MCF 10A (cell line): ENCODE data around the gene ABHD5. TPM values are rescaled to one million over a fixed set of nuclear protein-coding genes. Genes with fewer than 3 reads are reported as not detected.

Experiments
- BruUV-seq: library from RNA; stranded (reverse); fragments of 400-500 nt; replicated peaks from 2 replicates; lab custom pipeline; 2021; lab: Mats Ljungman, UMichigan
- CTCF ChIA-PET: fragments of 300-600 bp; sonication (Branson Sonifier 250); formaldehyde crosslinking; extraction: SDS; loops from one replicate; lab custom pipeline; 2021; ENCODE audit warnings: antibody characterized with exemption, inconsistent platforms; lab: Yijun Ruan, JAX
- POLR2A ChIA-PET: fragments of 300-600, 350-650 bp; sonication (Branson Sonifier 250); formaldehyde crosslinking; extraction: SDS; loops from one replicate; lab custom pipeline; 2020; ENCODE audit warnings: antibody characterized with exemption, inconsistent platforms; lab: Yijun Ruan, JAX
- DNase-seq: peaks from one replicate; pipeline ENCODE4 v3.0.0-alpha.2; 2018; ENCODE audit not compliant: unreplicated experiment
- H3K27ac Mint-ChIP-seq: one replicate; pipeline ENCODE4 v1.8.0; 2022; ENCODE audit warnings: mild to moderate bottlenecking, low read depth, mixed read lengths; ENCODE audit not compliant: unreplicated experiment
- H3K27me3 Mint-ChIP-seq: one replicate; pipeline ENCODE4 v1.8.0; 2022; ENCODE audit warnings: mixed read lengths; ENCODE audit not compliant: insufficient read depth, unreplicated experiment
- H3K36me3 Mint-ChIP-seq: one replicate; pipeline ENCODE4 v1.8.0; 2022; ENCODE audit warnings: mild to moderate bottlenecking, moderate library complexity, mixed read lengths; ENCODE audit not compliant: insufficient read depth, unreplicated experiment
- H3K4me1 Mint-ChIP-seq: one replicate; pipeline ENCODE4 v1.8.0; 2022; ENCODE audit warnings: mixed read lengths; ENCODE audit not compliant: insufficient read depth, unreplicated experiment
- H3K4me3 Mint-ChIP-seq: one replicate; pipeline ENCODE4 v1.8.0; 2022; ENCODE audit warnings: mild to moderate bottlenecking, moderate library complexity, mixed read lengths; ENCODE audit not compliant: unreplicated experiment
- H3K9me3 Mint-ChIP-seq: one replicate; pipeline ENCODE4 v1.8.0; 2022; ENCODE audit warnings: mixed read lengths; ENCODE audit not compliant: unreplicated experiment
- CTCF ChIP-seq: fragments of 200-600 bp; IDR thresholded peaks from one replicate; pipeline ENCODE4 v1.8.0; 2022; ENCODE audit warnings: antibody characterized with exemption, mild to moderate bottlenecking; ENCODE audit not compliant: unreplicated experiment
- intact Hi-C: fragments of 100-400 bp; cut with micrococcal nuclease; formaldehyde crosslinking; loops from 2 replicates; pipeline ENCODE4 v1.14.1; 2022
- total RNA-seq: library from RNA; stranded (reverse); gene quantifications from 2 replicates; pipeline ENCODE4 v1.2.3, GENCODE V29; 2022

Gene ABHD5
- total RNA-seq, 1 experiment from 2014 or later = 32.6 TPM

- Mint-ChIP-seq H3K27ac (peak overlapping the region; percentile 12), H3K4me1 (peaks cover 14% of the 10 kb centered on the region), H3K9me3 (no peaks in the 10 kb centered on the region), H3K4me3 (no peak overlapping the region), H3K36me3 (peaks cover 27% of the 10 kb centered on the region), H3K27me3 (no peaks in the 10 kb centered on the region)
- POLR2A ChIA-PET = no interaction called here
- intact Hi-C loops = no loop called here
- BruUV-seq = no TSS peak
- no peak for DNase-seq
- TF ChIP-seq CTCF = no peak
- CTCF ChIA-PET = interaction anchor here (0.5 to 1.4 kb wide), 4 partner anchors 40 to 464 kb away, joined by 3 read pairs; no protein-coding TSS in a partner anchor
Measured at GRCh38 chr3:43733459-43734384, 43.0 kb downstream of the ABHD5 start.

GRCh38 chr3:43734685-43735084 is 43.9 kb downstream of the ABHD5 start:
- no peaks in the 10 kb centered on the region for H3K9me3 Mint-ChIP-seq
- peaks cover 27% of the 10 kb centered on the region for H3K36me3 Mint-ChIP-seq
- H3K4me3 Mint-ChIP-seq = no peak overlapping the region
- BruUV-seq = no TSS peak
- DNase-seq = no peak
- intact Hi-C loops = no loop called here
- ChIA-PET CTCF (interaction anchor here (0.5 to 1.4 kb wide), 4 partner anchors 34 to 1523 kb away, joined by 3 to 7 read pairs (median 4); no protein-coding TSS in a partner anchor), POLR2A (no interaction called here)
- no peaks in the 10 kb centered on the region for H3K27me3 Mint-ChIP-seq
- H3K4me1 Mint-ChIP-seq = peaks cover 12% of the 10 kb centered on the region
- H3K27ac Mint-ChIP-seq = no peak overlapping the region
- no peak for TF ChIP-seq CTCF

- peaks cover 27% of the 10 kb centered on the region for H3K36me3 Mint-ChIP-seq
- ChIA-PET CTCF (interaction anchor here (0.7 to 1.4 kb wide), 2 partner anchors 33 to 1523 kb away, joined by 4 to 7 read pairs; no protein-coding TSS in a partner anchor), POLR2A (interaction anchor here (0.7 kb wide), 1 partner anchor 13 kb away, joined by 3 read pairs; no protein-coding TSS in a partner anchor)
- H3K4me3 Mint-ChIP-seq = no peak overlapping the region
- no TSS peak for BruUV-seq
- H3K9me3 Mint-ChIP-seq = no peaks in the 10 kb centered on the region
- intact Hi-C loops = no loop called here
- TF ChIP-seq CTCF = no peak
- H3K27me3 Mint-ChIP-seq = no peaks in the 10 kb centered on the region
- H3K27ac Mint-ChIP-seq = no peak overlapping the region
- DNase-seq = no peak
- peaks cover 9% of the 10 kb centered on the region for H3K4me1 Mint-ChIP-seq
Measured at GRCh38 chr3:43735618-43736017, 44.9 kb downstream of the ABHD5 start.
